Activated CD8-positive, alpha-beta memory T cell treated with anti-CD3 and anti-CD28 coated beads for 24 hours (primary cell): ENCODE data around the gene NTNG1.

Experiments used
- DNase-seq: peaks from one replicate; pipeline ENCODE4 v3.0.0-alpha.2; 2020

NTNG1 gene

DNA sequence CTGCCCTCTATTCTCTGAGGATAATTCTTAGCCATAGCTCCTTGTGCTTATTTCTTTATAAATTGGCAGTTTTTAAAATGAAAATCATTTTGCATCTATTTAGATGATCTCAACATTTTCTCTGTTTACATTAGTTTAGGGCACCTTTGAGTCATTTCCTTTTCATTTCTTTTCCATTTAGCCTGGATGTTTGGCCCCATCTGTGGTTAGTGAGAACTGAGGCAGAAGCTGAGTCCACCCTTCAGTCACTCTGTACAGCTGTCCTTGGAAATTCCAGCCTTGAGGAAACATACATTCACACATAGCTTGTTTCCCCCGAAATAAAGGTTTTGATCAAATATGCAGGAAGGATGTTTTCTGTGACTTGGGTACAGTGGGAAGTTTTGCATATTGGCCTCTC, 123.7 kb downstream of the NTNG1 start:
- DNase-seq, result no peak

DNA sequence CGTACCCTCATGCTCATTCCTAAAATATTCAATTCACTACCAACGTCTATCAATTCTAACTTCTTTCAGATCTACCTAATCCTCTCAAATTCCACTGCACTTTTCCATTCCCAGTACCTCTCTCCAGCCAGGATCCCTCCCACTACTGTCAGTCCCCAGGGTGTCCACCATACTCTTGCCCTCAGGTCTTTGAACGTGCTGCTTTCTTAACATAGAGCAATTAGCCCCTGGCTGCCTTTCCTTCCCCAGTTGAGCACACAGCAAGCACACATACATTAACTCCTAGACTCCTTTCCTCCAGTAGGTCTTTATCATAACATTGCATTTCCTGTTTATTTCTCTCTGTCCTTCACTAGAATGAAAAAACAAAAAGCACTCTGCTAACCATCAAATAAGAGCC, 126.7 kb downstream of the NTNG1 start:
- DNase-seq, result no peak

DNA sequence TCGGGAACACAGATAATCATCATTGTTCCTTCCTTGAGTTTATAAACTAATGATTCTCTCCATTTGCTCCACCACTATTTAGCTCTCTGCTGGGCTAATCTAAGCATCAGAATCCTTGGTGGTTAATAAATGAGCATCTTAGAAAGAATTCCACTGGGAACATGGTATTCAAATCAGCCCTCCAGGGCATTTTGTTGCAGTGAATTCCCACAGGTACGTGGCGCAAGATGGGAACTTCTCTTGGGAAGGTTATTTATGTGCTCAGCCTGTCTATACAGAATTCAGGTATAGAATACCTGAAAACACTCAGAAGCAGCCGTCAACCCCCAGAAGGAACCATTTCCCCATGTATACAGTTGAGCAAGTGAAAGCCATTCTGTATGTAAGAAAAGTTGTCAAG, 131.5 kb downstream of the NTNG1 start:
- no peak for DNase-seq

DNA sequence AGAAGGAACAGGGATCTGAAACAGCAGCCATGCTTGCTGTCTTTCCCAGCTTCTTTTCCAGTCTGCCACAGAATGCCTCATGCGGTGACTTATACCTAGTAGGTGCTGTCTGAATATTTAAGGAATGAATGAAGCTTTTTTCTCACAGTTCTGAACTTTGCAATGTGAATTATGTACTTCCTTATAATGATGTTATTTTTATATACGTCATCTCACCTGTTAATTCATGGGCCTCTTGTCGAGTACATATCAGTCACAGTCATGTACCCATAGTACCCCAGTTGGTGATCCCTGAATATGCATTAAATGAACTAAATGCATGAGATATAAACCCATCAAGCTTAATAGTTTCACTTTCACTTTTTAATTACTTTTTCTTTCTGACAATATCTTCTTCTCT, 132.7 kb downstream of the NTNG1 start:
- no peak for DNase-seq

DNA sequence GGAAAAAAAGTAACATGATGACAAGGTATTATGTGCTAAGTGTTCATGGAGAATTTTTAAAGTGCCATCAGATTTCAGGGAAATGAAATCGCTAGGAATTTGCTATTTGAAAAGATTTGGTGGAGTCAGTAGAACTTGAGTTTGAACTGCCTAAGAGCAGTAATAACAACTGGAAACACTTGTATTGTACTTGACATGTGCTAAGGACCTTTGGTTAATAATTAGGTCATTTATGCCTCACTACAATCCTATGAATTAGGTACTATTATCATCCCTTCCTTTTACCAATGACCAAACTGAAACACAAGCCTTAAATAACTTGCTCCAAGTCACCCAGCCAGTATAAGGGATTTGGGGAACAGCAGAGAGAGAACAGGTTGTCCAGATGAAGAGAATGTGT, 133.4 kb downstream of the NTNG1 start:
- no peak for DNase-seq

DNA sequence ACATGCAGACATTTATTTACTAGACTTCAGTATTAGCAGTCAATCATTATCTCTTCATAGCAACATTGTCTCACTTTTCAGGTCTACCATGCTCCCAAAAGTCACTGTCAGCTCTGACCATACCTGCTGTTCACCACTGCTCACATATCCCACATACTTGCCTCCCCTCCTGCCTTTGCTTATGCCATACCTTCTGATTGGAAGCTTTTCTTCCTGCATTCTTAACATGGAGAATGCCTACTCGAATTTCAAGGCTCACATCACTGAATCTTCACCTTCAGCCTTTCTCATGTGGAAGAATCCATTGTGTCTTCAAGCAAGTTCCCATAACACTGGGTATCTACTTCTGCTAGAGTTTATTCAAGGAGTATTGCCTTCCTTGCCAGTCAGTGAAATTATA, 135.4 kb downstream of the NTNG1 start:
- no peak for DNase-seq

DNA sequence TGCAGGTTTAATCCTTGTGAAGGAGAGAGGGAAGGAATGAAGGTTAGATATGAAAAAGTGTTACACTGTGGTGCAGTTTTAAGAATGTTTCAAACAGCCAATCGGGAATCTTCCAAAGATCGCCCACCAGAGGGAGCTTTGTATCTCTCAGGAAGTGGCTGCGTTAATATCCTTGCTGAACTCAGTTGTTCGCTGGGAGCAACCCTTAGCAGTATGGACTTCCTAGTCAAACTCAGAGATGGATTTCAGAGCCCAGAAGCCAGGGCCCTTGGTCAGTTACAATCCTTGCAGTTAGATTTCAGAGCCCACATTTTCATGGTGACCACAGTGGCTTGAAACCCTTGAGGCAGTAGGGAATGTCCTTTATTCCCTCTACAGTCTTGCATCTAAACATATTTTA, 136.2 kb downstream of the NTNG1 start:
- no peak for DNase-seq

DNA sequence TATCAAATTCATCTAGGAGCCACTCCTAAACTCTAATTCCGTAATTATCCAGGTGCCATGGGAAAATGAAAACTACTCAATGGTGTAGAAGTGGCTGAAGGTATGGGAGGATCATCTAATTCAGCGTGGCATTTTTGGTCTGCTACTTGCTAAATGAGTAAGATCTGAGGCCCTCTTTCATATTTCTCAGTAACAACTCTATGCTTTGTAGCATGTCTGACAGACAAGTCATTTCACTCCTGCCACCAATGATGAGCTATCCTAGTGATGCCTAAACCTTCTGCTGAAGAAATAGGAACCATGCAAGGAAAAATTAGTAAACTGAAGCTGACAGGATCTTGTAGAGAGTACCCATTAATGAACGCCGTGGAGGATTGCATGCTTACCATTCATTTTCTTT, 145.3 kb downstream of the NTNG1 start:
- DNase-seq, result no peak

DNA sequence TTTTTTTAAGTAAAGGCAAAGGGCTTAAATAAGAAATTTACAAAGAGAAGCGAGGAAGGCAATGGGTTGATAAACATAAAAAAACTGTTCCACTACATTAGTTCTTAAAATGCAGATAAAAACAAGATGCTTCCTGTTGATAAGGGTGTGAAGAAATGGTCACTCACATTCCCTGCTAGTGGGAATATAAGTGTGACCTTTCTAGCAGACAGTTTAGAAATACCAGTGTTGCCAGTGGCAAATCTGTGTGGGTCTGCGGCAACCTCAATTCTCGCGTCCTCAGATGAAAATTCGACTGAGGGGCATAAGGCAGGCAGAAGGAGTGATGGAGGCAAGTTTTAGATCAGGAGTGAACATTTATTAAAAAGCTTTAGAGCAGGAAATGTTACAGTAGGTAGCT, 151.1 kb downstream of the NTNG1 start:
- DNase-seq, result no peak

DNA sequence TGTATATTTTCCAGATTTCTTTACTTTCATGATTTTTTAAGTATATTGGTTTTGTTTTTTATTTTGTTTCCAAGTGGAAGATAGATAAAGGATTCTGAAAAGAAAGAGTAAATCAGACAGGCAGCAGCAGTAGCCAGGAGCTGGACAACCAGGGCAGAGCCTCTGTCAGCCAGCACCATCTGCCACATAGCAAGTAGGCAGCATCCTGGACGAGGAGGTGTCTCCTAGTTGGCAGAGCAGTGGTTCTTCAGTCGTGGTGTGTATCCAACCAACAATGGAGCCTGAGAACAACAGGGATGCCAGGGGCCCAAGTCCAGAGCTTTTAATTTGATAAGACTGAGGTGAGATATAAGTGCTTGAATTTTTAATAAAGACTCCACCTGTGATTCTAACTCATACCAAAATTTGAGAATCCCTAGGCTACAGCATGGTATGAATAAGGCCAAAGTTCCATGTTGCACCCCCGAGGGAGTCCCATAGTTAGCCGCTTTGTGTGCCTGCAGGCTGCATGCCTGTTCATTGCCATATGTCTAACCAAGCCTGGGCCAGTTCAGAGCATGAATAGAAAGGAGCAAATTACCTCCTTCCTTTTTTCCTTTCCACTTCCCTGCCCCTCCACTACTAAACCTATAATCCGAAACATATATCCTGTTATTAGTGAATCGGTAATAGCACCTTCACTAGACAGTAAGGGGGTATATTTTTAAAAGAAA, 153.2 kb downstream of the NTNG1 start:
- DNase-seq, result no peak

DNA sequence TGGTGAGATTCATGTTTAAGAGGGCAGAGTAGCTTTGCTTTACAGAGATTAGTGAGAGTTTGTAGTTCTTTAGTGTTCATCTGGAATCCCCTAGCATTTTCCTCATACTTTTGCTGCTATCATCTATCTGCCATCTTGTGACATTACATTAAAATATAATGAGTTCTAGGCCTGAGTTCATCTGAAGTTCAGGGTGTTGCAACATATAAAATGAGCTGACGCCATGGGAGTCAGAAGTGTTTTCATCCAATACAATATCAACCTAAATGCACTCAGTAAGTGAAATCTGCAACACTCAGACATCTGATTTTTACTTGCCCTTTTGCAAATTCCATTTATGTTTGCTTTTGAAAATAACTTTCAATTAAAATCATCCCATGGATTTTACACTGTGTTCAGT, 153.8 kb downstream of the NTNG1 start:
- DNase-seq, result no peak

DNA sequence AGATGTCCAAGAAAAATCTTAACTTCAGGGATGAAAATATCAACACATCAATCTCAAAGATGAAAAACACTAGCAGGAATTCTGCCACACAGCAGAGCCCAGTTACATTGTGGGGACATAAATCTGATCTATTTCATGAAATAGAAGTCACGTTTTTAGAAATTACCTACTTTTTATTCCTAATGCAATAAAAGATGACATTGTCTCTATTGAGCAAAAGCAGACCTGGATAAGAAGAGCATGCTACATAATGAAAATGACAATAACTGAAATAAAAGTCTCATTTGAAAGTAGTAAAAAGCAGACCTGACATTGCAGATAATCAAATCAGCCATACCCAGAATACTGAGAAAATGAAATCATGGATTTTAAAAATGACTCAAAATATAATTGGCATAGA, 156.8 kb downstream of the NTNG1 start:
- no peak for DNase-seq

DNA sequence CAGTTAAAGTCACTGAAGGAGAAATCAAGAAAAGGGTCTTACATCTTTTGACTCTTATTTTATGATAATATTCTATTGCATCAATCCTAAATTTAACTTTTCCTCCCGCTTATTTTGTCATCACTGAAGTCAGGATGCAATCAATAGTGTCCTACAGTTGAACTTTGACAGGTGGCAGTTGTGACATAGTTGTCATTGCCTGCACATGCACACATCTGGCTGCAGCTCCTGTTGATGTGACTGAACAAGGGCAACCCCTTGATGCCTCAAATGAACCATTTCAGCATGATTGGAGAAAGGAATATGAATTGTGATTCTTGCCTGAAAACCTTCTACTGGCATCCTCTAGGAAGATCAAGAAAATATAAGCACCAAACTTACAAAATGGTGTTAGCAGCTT, 157.7 kb downstream of the NTNG1 start:
- no peak for DNase-seq

DNA sequence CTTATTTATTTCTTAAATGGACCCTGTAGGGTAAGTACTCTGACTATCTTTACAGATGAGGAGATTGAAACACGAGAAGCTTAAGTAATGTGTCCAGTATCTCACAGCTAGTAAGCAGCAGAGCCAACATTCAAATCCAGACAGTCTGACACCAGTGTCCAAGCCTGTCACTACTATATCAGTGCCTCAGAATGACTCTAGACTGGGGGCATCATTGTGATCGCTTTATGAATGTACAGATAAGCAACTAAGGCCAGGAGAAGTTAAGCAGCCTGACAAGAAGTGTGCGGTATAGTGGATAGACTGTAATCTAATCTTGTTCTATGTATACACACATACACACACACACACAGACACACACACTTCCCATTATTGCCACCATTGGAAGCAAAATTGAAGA, 158.7 kb downstream of the NTNG1 start:
- no peak for DNase-seq

DNA sequence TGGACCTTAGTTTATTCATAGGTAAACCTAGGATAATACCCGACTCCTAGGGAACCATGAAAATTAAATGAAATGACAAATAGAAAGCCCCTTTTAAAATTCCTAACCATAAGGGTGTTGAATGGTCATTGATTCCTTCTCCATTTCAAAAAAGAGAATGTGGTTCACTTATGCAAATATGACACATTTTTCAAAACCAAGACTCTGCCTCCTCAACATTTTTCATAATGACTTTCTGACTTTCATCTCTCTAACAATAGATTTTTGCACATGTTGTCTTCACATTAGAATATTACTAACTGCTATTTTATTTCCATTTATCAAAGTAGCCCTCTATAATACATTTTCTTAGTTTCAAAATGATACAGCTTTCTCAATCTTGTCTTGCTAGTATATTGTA, 169.1 kb downstream of the NTNG1 start:
- no peak for DNase-seq

DNA sequence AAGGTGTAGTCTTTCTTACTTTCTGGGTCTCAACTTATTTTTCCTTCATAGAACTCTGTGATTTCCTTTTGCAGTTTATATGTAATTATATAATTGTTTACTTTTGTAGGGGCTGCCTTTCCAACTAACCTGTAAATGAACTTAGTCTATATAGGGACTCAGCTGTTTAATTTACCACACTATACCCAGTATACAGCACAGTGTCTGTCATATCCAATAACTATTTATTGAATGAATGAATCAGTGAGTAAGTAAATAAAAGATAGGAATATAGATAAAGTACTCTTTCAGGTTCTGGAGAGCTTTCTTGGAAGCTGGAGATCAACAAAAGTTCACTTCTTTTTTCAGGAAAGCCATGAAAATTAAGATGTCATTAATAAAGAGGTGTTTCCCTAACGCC, 174.8 kb downstream of the NTNG1 start:
- DNase-seq, result no peak

DNA sequence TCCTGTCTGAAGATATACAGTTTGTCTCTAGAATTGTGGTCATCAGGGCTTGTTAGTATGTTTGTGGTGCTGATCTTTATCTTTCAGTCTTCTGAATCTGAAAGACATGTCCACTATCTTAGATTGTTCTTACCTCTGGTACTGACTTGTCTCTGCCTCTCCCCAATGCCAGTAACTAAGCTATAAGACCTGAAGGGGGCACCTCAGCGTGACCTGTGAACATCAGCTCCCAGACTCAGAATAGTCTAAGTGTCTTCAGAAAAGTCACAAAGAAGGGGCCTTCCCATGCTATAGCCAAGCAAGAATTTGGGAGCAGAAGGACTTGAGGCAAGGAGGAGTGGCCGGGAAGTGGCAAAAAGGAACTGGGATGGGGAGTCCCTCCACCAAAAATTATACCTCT, 178.1 kb downstream of the NTNG1 start:
- no peak for DNase-seq

DNA sequence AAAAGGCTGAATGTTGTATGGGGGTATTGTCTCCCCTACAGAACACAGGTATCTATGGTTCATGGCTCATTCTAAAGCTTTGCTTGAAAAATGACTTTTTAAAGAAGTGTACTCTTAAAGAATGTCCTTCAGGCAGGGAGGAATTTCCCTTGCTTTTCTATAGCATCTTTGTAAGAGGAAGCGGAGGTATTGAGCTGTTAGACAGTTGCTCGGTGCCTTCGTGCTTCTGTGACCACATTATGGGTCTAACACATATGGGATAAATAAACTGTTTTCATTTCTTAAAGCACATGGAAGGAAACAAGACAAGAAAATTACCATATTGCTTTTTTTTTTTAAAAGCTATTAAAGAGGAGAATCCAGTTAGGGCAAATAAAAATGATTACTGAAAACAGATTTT, 182.9 kb downstream of the NTNG1 start:
- no peak for DNase-seq

DNA sequence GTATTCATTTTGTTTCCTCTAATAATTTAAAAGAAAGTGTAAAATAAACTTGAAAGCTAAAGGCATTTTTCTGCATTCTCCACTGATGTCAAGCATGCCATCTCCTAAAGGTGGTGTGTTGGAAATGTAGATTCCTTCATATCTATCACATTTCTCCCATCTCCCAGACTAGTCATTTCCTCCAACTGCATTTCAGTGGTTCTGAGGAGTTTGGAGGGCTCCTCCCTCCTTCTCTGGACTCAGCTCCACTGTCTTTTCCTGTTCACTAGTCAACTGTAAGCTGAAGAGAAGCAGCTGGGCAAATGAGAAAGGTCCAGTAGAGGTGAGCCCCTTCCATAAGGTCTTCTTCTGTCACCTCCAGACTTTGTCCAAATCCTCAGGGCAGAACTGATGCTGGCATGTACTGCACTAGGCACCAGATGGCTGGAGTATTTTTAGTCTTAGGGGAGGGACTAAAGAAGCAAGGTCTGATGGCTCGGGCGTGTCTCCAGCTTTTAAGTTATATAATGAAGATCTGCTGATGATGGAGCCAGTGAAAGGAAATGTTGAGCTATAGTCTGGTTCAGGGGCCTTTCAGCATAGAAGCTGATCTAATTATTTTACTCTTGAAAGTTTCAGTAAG, 186.1 kb downstream of the NTNG1 start:
- DNase-seq, result no peak

DNA sequence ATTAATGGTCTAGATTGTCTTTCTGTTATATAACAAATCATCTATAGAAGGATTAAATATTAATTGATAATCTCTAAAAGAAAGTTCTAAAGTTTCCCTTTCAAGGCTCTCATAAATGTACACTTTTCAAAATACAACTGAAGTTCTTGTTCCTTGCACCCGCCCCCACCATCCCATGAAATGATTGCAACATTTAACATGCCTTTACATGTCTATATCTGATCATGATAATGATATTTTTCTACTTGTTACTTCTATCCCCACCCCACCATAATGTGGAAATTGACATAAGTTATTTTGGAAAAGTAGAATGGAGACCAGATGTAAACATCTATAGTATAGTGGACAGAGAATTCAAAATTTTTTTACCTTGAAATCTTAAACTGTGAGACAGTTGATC, 186.6 kb downstream of the NTNG1 start:
- DNase-seq, result no peak

DNA sequence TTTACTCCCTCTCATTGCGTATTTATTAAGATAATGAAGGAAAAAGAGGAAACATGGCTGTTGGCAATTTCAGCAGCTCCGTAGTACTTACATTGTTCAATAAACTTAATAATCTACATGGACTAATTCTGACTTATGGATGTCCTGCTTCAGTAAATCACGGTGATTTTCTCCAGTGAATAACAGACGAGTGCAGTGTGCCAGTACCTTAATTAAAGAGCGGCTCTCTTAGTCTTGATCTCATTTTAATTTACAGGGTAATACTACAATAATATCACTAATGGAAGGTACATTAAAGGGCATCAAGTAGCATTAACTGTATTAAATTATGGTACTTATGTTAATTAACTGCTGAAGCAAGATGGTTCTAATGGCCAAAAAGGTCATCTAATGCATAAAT, 187.2 kb downstream of the NTNG1 start:
- DNase-seq, result no peak

DNA sequence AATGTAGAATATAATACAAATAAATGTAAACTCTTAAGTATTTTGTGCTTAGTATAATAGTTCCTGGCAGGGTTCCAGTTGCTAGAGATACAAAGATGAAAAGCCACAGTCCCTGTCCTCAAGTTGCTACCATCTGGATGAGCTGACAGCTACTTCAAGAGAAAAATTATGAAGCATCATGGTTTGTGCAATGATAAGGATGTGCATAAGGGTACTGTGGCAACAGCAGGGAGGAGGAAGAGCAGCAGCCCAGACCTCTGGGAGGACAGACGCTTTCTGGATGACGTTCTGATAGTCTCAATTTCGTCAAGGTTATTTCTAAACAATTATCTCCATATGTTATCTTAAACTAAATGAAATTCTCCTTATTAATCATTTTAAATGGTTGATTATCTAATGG, 198.9 kb downstream of the NTNG1 start:
- DNase-seq, result no peak

DNA sequence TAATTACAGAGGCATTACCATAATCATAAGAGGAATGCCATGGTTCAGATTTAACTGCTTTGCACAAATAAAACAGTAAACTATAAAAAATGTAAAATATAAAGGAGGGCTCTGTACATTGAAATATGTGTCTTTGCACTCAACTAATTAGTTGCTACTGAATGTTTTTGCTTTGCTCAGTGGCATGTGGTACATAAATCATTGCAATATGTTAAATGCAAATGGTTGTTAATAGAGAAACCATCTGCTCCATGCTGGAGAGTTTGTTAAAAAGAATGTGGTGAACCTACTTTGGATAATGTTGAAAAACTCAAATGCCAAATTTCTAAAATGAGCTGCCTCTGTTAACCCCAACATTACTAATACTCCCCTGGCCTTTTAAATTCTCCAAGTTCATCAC, 201.5 kb downstream of the NTNG1 start:
- no peak for DNase-seq

DNA sequence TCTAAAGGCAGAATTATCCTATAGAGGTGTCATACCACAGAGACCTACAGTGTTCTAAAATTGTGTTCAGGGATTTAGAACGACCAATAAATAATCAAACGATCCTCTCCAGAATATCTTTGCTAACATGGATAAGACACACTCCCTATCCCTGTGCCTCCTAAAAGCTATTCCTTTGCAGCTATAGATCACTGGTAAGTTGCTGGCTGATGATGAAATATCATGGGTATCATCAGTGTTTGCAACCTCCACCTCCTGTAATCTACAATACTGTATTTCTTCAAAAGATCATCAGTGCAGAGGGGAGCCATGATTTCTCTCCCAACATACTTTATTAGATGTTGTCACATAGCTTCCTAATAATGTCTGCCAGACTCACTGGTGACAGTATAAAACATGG, 201.9 kb downstream of the NTNG1 start:
- DNase-seq, result no peak

DNA sequence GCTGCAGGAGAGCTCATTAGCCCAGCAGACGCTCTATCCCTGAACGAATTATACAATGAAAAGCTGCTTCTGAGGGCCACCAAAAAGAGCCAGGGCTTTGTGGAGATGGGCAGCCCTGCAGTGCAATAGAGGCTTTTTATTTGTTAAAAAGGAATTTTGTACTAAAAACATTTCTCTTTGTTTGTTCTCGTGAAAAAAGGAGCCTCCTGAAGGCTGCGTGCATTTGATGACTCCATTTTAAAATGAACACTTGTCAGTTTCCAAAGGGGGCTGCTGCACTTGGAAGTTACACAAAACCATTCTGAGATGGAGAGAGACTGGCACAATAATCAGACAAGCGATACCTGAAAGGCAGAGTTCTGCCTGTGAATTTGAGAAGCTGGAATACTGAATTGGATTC, 202.8 kb downstream of the NTNG1 start:
- DNase-seq, result no peak
